Mesendoderm (in vitro differentiated cells): Measurements from ENCODE around the gene ASXL3.

Experiments used
- DNase-seq: peaks from one replicate; pipeline ENCODE4 v3.0.0; 2013
- H2AK5ac ChIP-seq: 2 replicates; pipeline ENCODE4 v1.6.1; 2013; ENCODE audit warnings: low read length, inconsistent platforms
- H2BK120ac ChIP-seq: 2 replicates; pipeline ENCODE4 v1.6.1; 2013; ENCODE audit warnings: low read depth, mild to moderate bottlenecking, low read length, moderate library complexity, mixed read lengths
- H2BK15ac ChIP-seq: replicated peaks from 2 replicates; pipeline ENCODE4 v1.6.1; 2013; ENCODE audit warnings: low read depth, mild to moderate bottlenecking, moderate library complexity
- H2BK5ac ChIP-seq: 2 replicates; pipeline ENCODE4 v1.6.1; 2013; ENCODE audit warnings: low read length, inconsistent platforms
- H3K18ac ChIP-seq: 2 replicates; pipeline ENCODE4 v1.6.1; 2013; ENCODE audit warnings: mild to moderate bottlenecking, low read length, mixed read lengths
- H3K23ac ChIP-seq: one replicate; pipeline ENCODE4 v1.6.1; 2013; ENCODE audit warnings: low read length
- H3K27ac ChIP-seq: 2 replicates; pipeline ENCODE4 v1.5.1; 2013; ENCODE audit warnings: low read depth, mild to moderate bottlenecking, inconsistent platforms, low read length, moderate library complexity
- H3K27me3 ChIP-seq: 2 replicates; pipeline ENCODE4 v1.6.1; 2013; ENCODE audit warnings: low read length, control low read depth, mild to moderate bottlenecking, inconsistent platforms; ENCODE audit not compliant: insufficient read depth, poor library complexity
- H3K36me3 ChIP-seq: 2 replicates; pipeline ENCODE4 v1.6.1; 2013; ENCODE audit warnings: low read length, inconsistent platforms; ENCODE audit not compliant: control insufficient read depth, insufficient read depth
- H3K4ac ChIP-seq: one replicate; pipeline ENCODE4 v1.6.1; 2013; ENCODE audit warnings: low read depth, mild to moderate bottlenecking, low read length, moderate library complexity
- H3K4me1 ChIP-seq: 2 replicates; pipeline ENCODE4 v1.6.1; 2013; ENCODE audit warnings: low read depth, low read length, inconsistent platforms; ENCODE audit not compliant: control insufficient read depth
- H3K4me2 ChIP-seq: 2 replicates; pipeline ENCODE4 v1.6.1; 2013; ENCODE audit warnings: low read length
- H3K4me3 ChIP-seq: 2 replicates; pipeline ENCODE4 v1.5.1; 2013; ENCODE audit warnings: mild to moderate bottlenecking, low read length
- H3K56ac ChIP-seq: one replicate; pipeline ENCODE4 v1.6.1; 2013; ENCODE audit warnings: low read length
- H3K79me1 ChIP-seq: 2 replicates; pipeline ENCODE4 v1.6.1; 2013; ENCODE audit warnings: low read length, inconsistent platforms
- H3K79me2 ChIP-seq: 2 replicates; pipeline ENCODE4 v1.6.1; 2013; ENCODE audit warnings: mild to moderate bottlenecking, low read length; ENCODE audit not compliant: control insufficient read depth, insufficient read depth
- H3K9ac ChIP-seq: 2 replicates; pipeline ENCODE4 v1.6.1; 2013; ENCODE audit warnings: low read length, inconsistent platforms
- H4K5ac ChIP-seq: one replicate; pipeline ENCODE4 v1.6.1; 2013; ENCODE audit warnings: low read length
- H4K8ac ChIP-seq: one replicate; pipeline ENCODE4 v1.6.1; 2013; ENCODE audit warnings: low read depth, mild to moderate bottlenecking, control low read depth, low read length, moderate library complexity
- WGBS: extraction: QIAGEN DNeasy Blood & Tissue Kit; methylation state at CpG from one replicate; pipeline ENCODE4 v1.1.7; 2013; ENCODE audit warnings: low lambda C conversion rate, missing lambda C conversion rate; ENCODE audit not compliant: insufficient coverage; ENCODE audit errors: extremely low coverage; 5-methylcytosine and 5-hydroxymethylcytosine counted together

Gene ASXL3

DNA sequence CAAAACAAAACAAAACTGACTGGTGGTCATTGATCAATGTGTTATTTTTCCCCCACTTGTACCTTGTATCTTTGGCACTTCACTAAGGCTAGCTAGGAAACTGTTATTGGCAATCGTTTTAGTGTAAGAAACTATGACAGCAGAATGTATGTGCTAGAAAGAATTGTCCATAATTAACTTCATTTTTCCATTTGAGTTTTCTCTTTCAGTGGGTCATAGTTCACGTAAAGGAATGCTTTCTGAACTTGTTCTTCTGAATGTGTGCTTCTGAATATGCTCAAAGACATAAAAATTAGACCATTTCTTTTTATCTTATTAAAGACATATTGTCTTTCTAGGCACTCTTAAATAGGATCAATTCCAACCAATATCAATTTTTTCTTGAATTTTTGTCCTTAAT lies 132.2 kb downstream of the ASXL3 start:
- H3K4me1 ChIP-seq: no peaks in the 10 kb centered on the region
- H4K8ac ChIP-seq: no peak overlapping the region
- H3K18ac ChIP-seq: no peak overlapping the region
- H3K27ac ChIP-seq: no peak overlapping the region
- no peaks in the 10 kb centered on the region for H3K79me1 ChIP-seq
- H3K36me3 ChIP-seq: no peaks in the 10 kb centered on the region
- no peak overlapping the region for H4K5ac ChIP-seq
- H3K4ac ChIP-seq: no peak overlapping the region
- no peak overlapping the region for H3K23ac ChIP-seq
- no peak overlapping the region for H3K56ac ChIP-seq
- H3K27me3 ChIP-seq: no peaks in the 10 kb centered on the region
- no peaks in the 10 kb centered on the region for H3K79me2 ChIP-seq
- no peak overlapping the region for H2BK120ac ChIP-seq
- H3K9ac ChIP-seq: no peak overlapping the region
- no peak overlapping the region for H3K4me3 ChIP-seq
- no peak for DNase-seq
- WGBS: no CpG with 5 or more reads among the region's 2 CpGs
- H2AK5ac ChIP-seq: no peak overlapping the region
- H2BK5ac ChIP-seq: no peak overlapping the region
- H2BK15ac ChIP-seq: no peak overlapping the region
- H3K4me2 ChIP-seq: no peak overlapping the region

DNA sequence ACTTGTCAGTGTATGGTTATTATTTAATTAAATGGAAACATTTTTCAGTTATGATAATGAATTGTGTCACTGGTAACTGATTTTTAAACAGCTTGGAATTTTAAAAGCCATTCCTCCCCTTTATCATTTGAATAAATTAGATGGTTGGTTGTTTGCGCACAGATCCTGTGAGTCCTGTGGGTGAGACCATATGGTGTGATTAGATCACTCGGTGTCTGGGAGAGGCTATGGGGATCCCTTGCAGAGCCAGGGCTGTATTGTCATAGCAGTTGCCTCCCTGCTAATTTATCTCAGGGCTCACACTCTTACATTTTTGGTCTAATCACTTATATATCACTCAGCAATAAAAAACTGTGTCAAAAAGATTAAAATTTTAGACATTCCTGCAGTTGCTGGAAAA lies 133.5 kb downstream of the ASXL3 start:
- no peaks in the 10 kb centered on the region for H3K27me3 ChIP-seq
- no peak overlapping the region for H3K27ac ChIP-seq
- no peak overlapping the region for H2AK5ac ChIP-seq
- no peak overlapping the region for H3K23ac ChIP-seq
- H4K5ac ChIP-seq: no peak overlapping the region
- peak; percentile 68 for DNase-seq
- H2BK15ac ChIP-seq: no peak overlapping the region
- no peak overlapping the region for H3K4me3 ChIP-seq
- no peak overlapping the region for H3K4me2 ChIP-seq
- no peak overlapping the region for H2BK5ac ChIP-seq
- no peak overlapping the region for H3K4ac ChIP-seq
- no CpG with 5 or more reads among the region's 2 CpGs for WGBS
- H3K4me1 ChIP-seq: no peaks in the 10 kb centered on the region
- H2BK120ac ChIP-seq: no peak overlapping the region
- H3K79me1 ChIP-seq: no peaks in the 10 kb centered on the region
- no peak overlapping the region for H4K8ac ChIP-seq
- H3K36me3 ChIP-seq: no peaks in the 10 kb centered on the region
- no peak overlapping the region for H3K56ac ChIP-seq
- no peaks in the 10 kb centered on the region for H3K79me2 ChIP-seq
- H3K9ac ChIP-seq: no peak overlapping the region
- H3K18ac ChIP-seq: no peak overlapping the region

DNA sequence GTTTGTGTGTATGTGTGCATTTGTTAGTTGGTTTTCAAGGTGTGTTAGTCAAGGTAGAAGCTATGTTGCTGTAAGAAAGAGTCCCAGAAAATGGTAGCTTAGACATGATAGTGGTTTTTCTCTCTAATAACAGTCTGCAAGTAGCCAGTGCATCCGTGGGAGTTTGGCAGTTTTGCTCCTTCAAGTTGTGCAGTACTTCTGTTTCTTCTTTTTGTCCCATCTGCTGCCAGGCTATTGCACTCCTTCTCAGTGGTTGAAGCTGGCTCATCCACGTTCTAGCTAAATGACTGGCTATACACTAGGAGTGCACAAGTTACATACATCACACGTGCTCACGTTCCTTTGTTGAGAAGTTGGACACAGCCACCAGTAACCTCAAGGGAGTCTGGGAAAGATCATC lies 134.7 kb downstream of the ASXL3 start:
- Histone ChIP-seq H3K56ac (no peak overlapping the region), H3K4me1 (no peaks in the 10 kb centered on the region), H4K8ac (no peak overlapping the region), H3K23ac (no peak overlapping the region), H3K18ac (no peak overlapping the region), H4K5ac (no peak overlapping the region), H2BK5ac (no peak overlapping the region), H2AK5ac (no peak overlapping the region), H3K79me1 (no peaks in the 10 kb centered on the region), H3K4me2 (no peak overlapping the region), H3K79me2 (no peaks in the 10 kb centered on the region), H3K9ac (no peak overlapping the region), H3K4me3 (no peak overlapping the region), H2BK120ac (no peak overlapping the region), H3K4ac (no peak overlapping the region), H3K27ac (no peak overlapping the region), H3K27me3 (no peaks in the 10 kb centered on the region), H2BK15ac (no peak overlapping the region), H3K36me3 (no peaks in the 10 kb centered on the region)
- WGBS: no CpG with 5 or more reads among the region's 4 CpGs
- no peak for DNase-seq

DNA sequence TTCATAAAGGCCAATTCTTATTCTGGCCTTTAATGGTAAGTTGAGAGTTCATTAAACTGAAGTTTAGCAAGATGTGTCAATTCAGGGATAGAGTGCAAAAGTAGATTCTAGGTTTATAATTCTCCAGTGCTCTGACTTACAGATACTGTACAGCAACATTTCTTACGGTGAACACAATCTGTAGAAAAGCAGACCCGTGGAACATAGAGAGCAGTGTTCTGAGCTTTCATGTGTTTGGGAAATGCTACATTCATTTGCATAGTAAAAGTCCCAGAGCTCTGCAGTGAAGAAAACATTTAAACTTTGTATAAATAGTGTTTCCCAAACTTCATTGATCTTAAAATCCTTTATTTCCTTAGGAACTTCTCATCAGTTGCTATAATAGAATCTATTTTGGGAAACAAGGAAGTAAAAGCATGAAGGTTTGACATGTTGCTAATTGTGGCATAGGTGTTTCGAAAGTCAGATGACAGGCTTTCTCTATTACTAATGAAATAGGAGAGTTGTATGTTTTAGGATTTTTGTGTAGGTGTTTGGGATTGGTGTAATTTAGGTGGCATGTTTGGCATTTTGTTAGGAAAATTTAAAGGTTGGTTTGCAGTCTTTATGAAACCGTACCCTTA lies 138.2 kb downstream of the ASXL3 start:
- Histone ChIP-seq H3K9ac (no peak overlapping the region), H3K79me2 (no peaks in the 10 kb centered on the region), H2BK120ac (no peak overlapping the region), H2BK5ac (no peak overlapping the region), H3K23ac (no peak overlapping the region), H3K79me1 (no peaks in the 10 kb centered on the region), H3K4me1 (no peaks in the 10 kb centered on the region), H3K36me3 (no peaks in the 10 kb centered on the region), H2AK5ac (no peak overlapping the region), H2BK15ac (no peak overlapping the region), H3K18ac (no peak overlapping the region), H4K8ac (no peak overlapping the region), H3K27ac (no peak overlapping the region), H3K27me3 (peaks cover 2% of the 10 kb centered on the region), H3K4me3 (no peak overlapping the region), H3K56ac (no peak overlapping the region), H3K4ac (no peak overlapping the region), H4K5ac (no peak overlapping the region), H3K4me2 (no peak overlapping the region)
- WGBS: 100% methylated on average over 2 of the region's 4 CpGs
- DNase-seq: no peak

DNA sequence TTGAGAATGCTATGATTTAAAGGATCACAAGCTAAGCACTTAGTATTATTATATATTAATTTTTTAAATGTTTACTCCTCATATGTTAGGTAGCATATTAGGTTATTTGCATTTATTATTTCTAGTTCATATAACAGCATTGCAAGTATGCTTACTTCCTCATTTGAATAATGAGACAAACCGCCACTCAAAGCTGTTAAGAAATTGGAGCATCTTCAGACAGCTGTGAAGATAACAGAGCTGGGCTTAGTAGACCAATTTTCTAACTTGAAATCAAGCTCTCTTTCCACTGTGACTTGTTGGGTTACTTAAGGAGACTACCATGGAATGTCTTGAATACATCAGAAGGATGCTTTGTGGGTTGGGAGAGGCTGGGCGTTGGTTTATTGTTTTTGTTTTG lies 139.3 kb downstream of the ASXL3 start:
- Histone ChIP-seq H4K5ac (no peak overlapping the region), H3K4me3 (no peak overlapping the region), H3K56ac (no peak overlapping the region), H2AK5ac (no peak overlapping the region), H3K79me2 (no peaks in the 10 kb centered on the region), H2BK120ac (no peak overlapping the region), H3K4ac (no peak overlapping the region), H3K23ac (no peak overlapping the region), H3K36me3 (no peaks in the 10 kb centered on the region), H3K27ac (no peak overlapping the region), H3K4me2 (no peak overlapping the region), H3K4me1 (no peaks in the 10 kb centered on the region), H4K8ac (no peak overlapping the region), H3K9ac (no peak overlapping the region), H2BK5ac (no peak overlapping the region), H3K79me1 (no peaks in the 10 kb centered on the region), H3K18ac (no peak overlapping the region), H2BK15ac (no peak overlapping the region), H3K27me3 (peaks cover 2% of the 10 kb centered on the region)
- DNase-seq: no peak
- 100% methylated on average over 1 of the region's 2 CpGs for WGBS

DNA sequence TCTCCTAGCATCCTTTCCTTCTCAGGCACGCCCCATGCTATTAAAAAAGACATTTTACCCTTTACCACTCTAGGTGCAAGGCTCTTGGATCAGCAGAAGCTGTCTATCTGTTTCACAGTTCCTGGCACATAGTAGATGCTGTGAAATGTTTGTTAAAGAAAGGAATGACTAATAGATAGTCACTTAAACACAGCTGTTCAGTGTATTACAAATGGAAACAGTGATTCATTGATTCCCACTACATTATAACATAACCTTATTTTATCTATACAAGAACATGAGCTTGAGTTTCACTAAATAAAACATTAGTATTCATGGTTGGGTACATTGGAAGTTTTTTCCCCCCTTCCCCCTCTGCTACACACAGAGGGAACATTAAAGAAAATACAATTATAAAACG lies 142.1 kb downstream of the ASXL3 start:
- H2BK5ac ChIP-seq: no peak overlapping the region
- H4K8ac ChIP-seq: no peak overlapping the region
- no peaks in the 10 kb centered on the region for H3K4me1 ChIP-seq
- H3K56ac ChIP-seq: no peak overlapping the region
- no peak overlapping the region for H3K23ac ChIP-seq
- H2AK5ac ChIP-seq: no peak overlapping the region
- no CpG with 5 or more reads among the region's 2 CpGs for whole genome bisulfite sequencing
- H3K79me1 ChIP-seq: no peaks in the 10 kb centered on the region
- no peak for DNase-seq
- no peak overlapping the region for H3K27ac ChIP-seq
- H3K18ac ChIP-seq: no peak overlapping the region
- H4K5ac ChIP-seq: no peak overlapping the region
- H3K79me2 ChIP-seq: no peaks in the 10 kb centered on the region
- H2BK120ac ChIP-seq: no peak overlapping the region
- no peak overlapping the region for H2BK15ac ChIP-seq
- H3K36me3 ChIP-seq: no peaks in the 10 kb centered on the region
- no peak overlapping the region for H3K9ac ChIP-seq
- no peak overlapping the region for H3K4me3 ChIP-seq
- no peak overlapping the region for H3K4me2 ChIP-seq
- H3K4ac ChIP-seq: no peak overlapping the region
- H3K27me3 ChIP-seq: peaks cover 2% of the 10 kb centered on the region
